ENCODE measurements around the gene JAZF1.
A peak's percentile ranks its signal among the peaks of the same experiment; 100 is the strongest.

JAZF1 gene

DNA sequence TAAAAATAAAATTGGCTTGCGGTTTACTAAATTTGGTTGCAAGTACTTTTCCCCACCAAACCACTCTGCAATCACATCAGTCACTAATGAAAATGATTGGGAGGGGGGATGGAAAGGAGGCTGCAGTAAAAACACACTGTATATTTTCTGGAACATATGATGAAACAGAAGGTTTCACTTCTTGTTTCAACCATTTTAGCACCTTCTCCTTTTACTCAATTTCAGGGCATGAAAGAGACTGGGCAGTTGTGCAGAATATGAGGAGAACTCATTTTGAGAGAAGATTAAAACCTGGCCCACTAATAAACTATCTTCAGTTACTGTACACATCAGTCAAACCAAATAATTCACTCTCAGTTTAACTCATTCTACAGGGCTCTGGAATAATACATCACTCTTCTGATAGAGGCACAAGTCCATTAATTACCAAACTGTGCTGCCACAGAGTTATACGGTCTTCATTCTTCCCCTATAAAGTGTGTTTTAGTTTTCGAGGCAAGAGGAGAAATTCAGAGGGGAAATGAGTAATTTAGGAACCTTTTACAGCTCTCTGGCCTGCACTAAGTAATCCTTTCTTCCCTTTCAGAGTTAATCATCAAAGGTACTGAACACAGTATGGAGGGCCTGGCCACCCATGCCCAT is 25.5 kb downstream of the JAZF1 start:
- H3K4me3 ChIP-seq (ENCODE audit: low read depth, low read length, poor library complexity, severe bottlenecking) = no peak overlapping the region
- TF ChIP-seq, protein P1, sequence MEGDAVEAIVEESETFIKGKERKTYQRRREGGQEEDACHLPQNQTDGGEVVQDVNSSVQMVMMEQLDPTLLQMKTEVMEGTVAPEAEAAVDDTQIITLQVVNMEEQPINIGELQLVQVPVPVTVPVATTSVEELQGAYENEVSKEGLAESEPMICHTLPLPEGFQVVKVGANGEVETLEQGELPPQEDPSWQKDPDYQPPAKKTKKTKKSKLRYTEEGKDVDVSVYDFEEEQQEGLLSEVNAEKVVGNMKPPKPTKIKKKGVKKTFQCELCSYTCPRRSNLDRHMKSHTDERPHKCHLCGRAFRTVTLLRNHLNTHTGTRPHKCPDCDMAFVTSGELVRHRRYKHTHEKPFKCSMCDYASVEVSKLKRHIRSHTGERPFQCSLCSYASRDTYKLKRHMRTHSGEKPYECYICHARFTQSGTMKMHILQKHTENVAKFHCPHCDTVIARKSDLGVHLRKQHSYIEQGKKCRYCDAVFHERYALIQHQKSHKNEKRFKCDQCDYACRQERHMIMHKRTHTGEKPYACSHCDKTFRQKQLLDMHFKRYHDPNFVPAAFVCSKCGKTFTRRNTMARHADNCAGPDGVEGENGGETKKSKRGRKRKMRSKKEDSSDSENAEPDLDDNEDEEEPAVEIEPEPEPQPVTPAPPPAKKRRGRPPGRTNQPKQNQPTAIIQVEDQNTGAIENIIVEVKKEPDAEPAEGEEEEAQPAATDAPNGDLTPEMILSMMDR (IDR thresholded peaks at IDR 0.05; ENCODE audit: low read length) = no peak
- no peak for TF ChIP-seq EZH2 (IDR thresholded peaks at IDR 0.05; ENCODE audit: borderline replicate concordance, low read length)
- H2AFZ ChIP-seq (ENCODE audit: low read length) = no peak overlapping the region
- no peaks in the 10 kb centered on the region for H3K9me2 ChIP-seq (ENCODE audit: low read depth, low read length)
- no peaks in the 10 kb centered on the region for H3K9me3 ChIP-seq (ENCODE audit: low read length)
- peak overlapping the region; percentile 13 for H3K9ac ChIP-seq (ENCODE audit: low read length)
- no peaks in the 10 kb centered on the region for H4K20me1 ChIP-seq (ENCODE audit: insufficient read depth, low read length)
- H3K27me3 ChIP-seq (ENCODE audit: insufficient read depth, low read length) = no peaks in the 10 kb centered on the region
- H3K36me3 ChIP-seq (ENCODE audit: insufficient read depth, low read length) = no peaks in the 10 kb centered on the region
- peak overlapping the region; percentile 88 for H3K27ac ChIP-seq (ENCODE audit: low read depth, low read length, poor library complexity, severe bottlenecking)
- peaks cover 15% of the 10 kb centered on the region; the same call in 1 of the 2 replicates for H3F3A ChIP-seq (ENCODE audit: insufficient read depth, low read length)
- H3K4me2 ChIP-seq (ENCODE audit: low read length) = peak overlapping the region; percentile 32
- H3K4me1 ChIP-seq (ENCODE audit: insufficient read depth, low read length, severe bottlenecking) = peaks cover 87% of the 10 kb centered on the region
- H3K79me2 ChIP-seq (ENCODE audit: insufficient read depth, low read length) = peaks cover 6% of the 10 kb centered on the region; the same call in 1 of the 2 replicates

DNA sequence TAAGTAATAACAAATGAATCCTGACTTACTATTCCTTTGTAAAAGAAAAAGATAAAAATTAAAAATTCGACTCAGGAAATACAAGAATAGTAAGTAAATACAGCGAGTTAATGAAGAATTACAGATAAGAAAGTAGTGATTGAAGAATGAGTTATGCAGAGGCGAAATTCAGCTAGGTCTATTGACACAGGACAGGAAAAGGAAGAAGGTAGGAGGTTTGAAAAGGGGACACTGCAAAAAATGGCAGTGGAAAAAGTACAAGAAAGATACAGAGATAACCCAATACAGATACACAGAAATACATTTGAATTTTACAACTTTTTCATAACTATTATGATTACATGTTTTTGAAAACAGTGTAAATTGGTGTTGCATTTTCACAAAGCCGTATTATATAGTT is 28.0 kb downstream of the JAZF1 start:
- Histone ChIP-seq H3K4me1 (ENCODE audit: insufficient read depth, low read length, severe bottlenecking) (peaks cover 85% of the 10 kb centered on the region), H3K27ac (ENCODE audit: low read depth, low read length, poor library complexity, severe bottlenecking) (peak overlapping the region; percentile 18)

DNA sequence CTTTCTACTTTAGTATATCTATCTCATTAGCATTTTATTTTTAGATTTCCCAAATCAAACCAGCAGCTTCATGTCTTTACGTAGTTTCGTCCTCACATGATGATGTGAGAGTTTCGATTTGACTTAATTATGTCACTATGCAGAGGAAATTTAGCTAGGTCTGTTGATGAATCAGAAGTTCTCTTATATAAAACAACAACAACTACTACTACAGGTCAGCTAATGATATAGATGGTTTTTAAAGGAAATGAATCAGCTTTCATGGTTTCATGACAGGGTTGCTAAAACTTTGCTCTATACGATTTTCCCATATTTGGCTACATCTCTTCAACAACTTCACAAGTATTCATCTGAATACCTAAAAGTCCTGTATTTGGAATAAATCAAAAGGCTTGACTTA is 28.6 kb downstream of the JAZF1 start:
- no peaks in the 10 kb centered on the region for H3K36me3 ChIP-seq (ENCODE audit: insufficient read depth, low read length)
- no peaks in the 10 kb centered on the region for H3K27me3 ChIP-seq (ENCODE audit: insufficient read depth, low read length)
- H3K27ac ChIP-seq (ENCODE audit: low read depth, low read length, poor library complexity, severe bottlenecking) = peak overlapping the region; percentile 18
- peak overlapping the region; percentile 19; the same call in 1 of the 2 replicates for H3K9ac ChIP-seq (ENCODE audit: low read length)
- TF ChIP-seq, protein P1 (IDR thresholded peaks at IDR 0.05; ENCODE audit: low read length) = no peak
- no peak for TF ChIP-seq EZH2 (IDR thresholded peaks at IDR 0.05; ENCODE audit: borderline replicate concordance, low read length)
- H3K4me2 ChIP-seq (ENCODE audit: low read length) = peak overlapping the region; percentile 40
- no peaks in the 10 kb centered on the region for H4K20me1 ChIP-seq (ENCODE audit: insufficient read depth, low read length)
- H3K79me2 ChIP-seq (ENCODE audit: insufficient read depth, low read length) = peaks cover 6% of the 10 kb centered on the region; the same call in 1 of the 2 replicates
- H2AFZ ChIP-seq (ENCODE audit: low read length) = no peak overlapping the region
- peaks cover 15% of the 10 kb centered on the region; the same call in 1 of the 2 replicates for H3F3A ChIP-seq (ENCODE audit: insufficient read depth, low read length)
- H3K9me3 ChIP-seq (ENCODE audit: low read length) = no peaks in the 10 kb centered on the region
- peaks cover 78% of the 10 kb centered on the region for H3K4me1 ChIP-seq (ENCODE audit: insufficient read depth, low read length, severe bottlenecking)
- no peaks in the 10 kb centered on the region for H3K9me2 ChIP-seq (ENCODE audit: low read depth, low read length)
- no peak overlapping the region for H3K4me3 ChIP-seq (ENCODE audit: low read depth, low read length, poor library complexity, severe bottlenecking)

More for the DNA sequence above, 28.0 kb downstream of the JAZF1 start:
- Histone ChIP-seq H2AFZ (ENCODE audit: low read length) (no peak overlapping the region), H3K9me3 (ENCODE audit: low read length) (no peaks in the 10 kb centered on the region), H4K20me1 (ENCODE audit: insufficient read depth, low read length) (no peaks in the 10 kb centered on the region), H3K27me3 (ENCODE audit: insufficient read depth, low read length) (no peaks in the 10 kb centered on the region), H3K79me2 (ENCODE audit: insufficient read depth, low read length) (peaks cover 6% of the 10 kb centered on the region; the same call in 1 of the 2 replicates), H3K4me2 (ENCODE audit: low read length) (peak overlapping the region; percentile 40), H3F3A (ENCODE audit: insufficient read depth, low read length) (peaks cover 15% of the 10 kb centered on the region; the same call in 1 of the 2 replicates), H3K4me3 (ENCODE audit: low read depth, low read length, poor library complexity, severe bottlenecking) (no peak overlapping the region), H3K9me2 (ENCODE audit: low read depth, low read length) (no peaks in the 10 kb centered on the region), H3K36me3 (ENCODE audit: insufficient read depth, low read length) (no peaks in the 10 kb centered on the region), H3K9ac (ENCODE audit: low read length) (peak overlapping the region; percentile 19; the same call in 1 of the 2 replicates)
- TF ChIP-seq, protein P1 (IDR thresholded peaks at IDR 0.05; ENCODE audit: low read length) = no peak
- no peak for TF ChIP-seq EZH2 (IDR thresholded peaks at IDR 0.05; ENCODE audit: borderline replicate concordance, low read length)

All from OCI-LY1 (cell line).